Activated CD4-positive, alpha-beta T cell treated with anti-CD3 and anti-CD28 coated beads, Interleukin-2, amount 50 U/mL, for 24 hours (primary cell): Measurements from ENCODE around the gene CYB5D1.

Experiments
- DNase-seq, 2 donors: peaks; one replicate each; pipeline ENCODE4 v3.0.0-alpha.2; 2020; ENCODE audit warnings: low read depth in 1 of 2, low spot score in 1 of 2

CYB5D1 gene

GRCh38 chr17:7833795-7834541 lies 23.8 kb upstream of the CYB5D1 start, which contains the start of gene KDM6B:
Gene KDM6B (plus strand): TSS chr17:7834217. CDS start chr17:7845555, 11,338 bp downstream.
- DNase-seq, result peak; percentile 77 to 79

DNA sequence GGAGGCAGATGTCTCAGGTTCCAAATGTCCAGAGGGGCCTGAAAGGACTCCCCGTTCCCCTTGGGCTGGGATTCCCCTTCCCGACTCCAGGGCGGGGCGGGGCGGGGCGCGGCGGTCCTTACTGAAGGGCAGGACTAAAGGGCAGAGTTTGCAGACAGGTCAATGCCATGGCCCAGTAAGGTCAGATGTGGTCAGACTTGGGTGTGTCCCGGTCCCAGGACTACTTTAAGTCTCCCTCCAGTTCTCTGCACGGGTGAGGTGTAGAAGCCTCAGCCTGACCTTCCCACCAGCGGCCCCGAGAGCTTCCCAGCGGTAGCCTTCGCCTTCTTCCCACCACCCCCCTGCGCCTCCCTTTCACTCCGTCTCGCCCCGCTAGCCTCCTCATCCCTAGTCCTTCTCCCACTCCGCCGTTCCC lies 23.3 kb upstream of the CYB5D1 start:
- peak in 1 of 2 donors; percentile 31 for DNase-seq

DNA sequence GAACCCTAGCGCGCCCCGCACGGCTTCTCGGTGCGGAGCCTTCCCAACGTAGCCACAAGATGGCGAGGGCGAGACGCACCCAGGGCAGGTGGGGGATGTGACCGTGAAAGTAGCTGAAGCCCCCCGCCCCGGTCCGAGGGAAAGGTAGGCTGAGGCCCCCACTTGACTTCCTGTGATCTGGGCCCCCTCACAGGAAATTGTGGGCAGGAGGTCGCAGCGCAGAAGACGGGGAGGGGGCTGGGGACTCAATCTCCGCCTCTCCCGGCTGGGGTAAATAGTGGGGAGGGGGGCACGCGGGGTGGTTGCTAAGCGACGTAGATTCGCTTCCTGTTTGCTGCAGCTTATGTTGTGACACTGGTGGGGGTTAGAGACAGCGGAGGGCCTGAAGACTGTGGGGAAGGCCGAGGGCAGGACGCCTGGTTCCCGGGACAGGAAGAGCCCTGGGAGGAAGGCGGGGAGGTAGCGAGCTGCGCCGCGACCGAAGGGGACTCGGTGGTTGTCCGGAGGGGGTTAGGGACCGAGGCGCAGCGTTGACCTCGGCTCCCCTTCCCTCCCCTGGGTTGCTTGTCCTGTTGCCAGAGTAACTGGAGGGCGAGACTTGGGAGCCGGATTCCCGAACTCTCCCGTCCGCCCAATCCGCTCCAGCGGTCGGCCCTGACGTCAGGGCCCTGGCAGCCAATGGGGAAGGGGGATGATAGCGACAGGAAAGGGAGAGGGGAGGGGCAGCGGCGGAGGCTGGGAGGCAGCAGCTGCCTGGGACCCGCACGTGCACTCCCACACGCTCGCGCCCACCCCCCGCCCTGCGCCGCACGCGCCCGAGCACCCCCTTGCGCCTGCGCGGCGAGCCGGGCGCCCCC lies 22.6 kb upstream of the CYB5D1 start:
- peak; percentile 67 to 89 for DNase-seq

- peak in 1 of 2 donors; percentile 32 for DNase-seq
Observed at GRCh38 chr17:7835814-7836595, 21.8 kb upstream of the CYB5D1 start.

GRCh38 chr17:7836596-7837407 lies 21.0 kb upstream of the CYB5D1 start:
- DNase-seq, result peak in 1 of 2 donors; percentile 55

GRCh38 chr17:7837408-7838088 lies 20.3 kb upstream of the CYB5D1 start:
- no peak for DNase-seq

GRCh38 chr17:7838090-7839075 lies 19.4 kb upstream of the CYB5D1 start:
- no peak for DNase-seq

DNA sequence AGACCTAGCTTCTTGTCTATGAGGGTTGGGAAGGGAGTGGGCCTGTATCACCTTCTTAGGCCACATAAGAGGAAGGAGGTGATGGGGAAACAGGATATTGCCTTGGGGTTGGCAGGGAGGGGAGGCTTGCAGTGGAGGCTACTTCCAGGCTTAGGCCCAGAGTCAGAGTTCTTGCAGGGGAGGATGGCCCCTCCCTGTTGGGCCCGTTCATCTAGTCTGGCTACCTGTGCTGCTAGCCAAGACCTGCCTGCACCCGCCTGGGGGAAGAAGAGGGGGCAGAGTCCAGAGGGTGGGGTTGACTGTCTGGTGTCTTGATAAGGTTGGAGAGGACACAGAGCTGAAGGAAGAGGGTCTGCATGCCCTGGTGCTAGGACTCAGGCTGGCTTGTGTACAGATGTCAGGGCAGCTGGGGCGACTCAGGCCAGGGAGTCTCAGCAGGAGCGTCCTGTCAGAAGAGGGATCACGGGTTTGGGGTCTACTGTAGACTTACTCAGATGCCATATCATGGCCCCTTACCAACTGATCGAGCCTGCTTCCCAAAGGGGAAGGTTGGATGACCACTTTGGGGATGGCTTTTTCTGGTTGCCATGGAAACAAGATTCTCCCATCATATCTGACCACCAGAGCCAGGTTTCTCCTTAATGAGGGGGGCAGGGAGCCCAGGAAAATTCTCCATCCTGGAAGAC lies 18.5 kb upstream of the CYB5D1 start:
- DNase-seq, result no peak

DNA sequence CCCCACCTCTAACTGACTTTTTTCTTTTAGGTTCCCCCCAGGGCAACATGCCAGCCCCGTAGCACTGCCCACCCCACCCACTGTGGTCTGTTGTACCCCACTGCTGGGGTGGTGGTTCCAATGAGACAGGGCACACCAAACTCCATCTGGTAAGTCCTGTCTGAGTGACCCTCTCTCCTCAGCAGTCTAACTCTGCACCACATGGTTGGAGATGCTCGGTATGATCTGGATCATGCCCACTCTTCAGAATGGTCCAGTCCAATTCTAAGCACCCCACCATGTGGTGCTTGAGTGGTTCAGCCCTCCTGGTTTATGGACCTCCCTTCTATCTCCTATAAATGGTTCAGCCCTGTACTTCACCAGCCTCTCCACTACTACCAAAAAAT lies 17.9 kb upstream of the CYB5D1 start:
- DNase-seq, result no peak

- no peak for DNase-seq
Observed at GRCh38 chr17:7840441-7840840, 17.4 kb upstream of the CYB5D1 start.

DNA sequence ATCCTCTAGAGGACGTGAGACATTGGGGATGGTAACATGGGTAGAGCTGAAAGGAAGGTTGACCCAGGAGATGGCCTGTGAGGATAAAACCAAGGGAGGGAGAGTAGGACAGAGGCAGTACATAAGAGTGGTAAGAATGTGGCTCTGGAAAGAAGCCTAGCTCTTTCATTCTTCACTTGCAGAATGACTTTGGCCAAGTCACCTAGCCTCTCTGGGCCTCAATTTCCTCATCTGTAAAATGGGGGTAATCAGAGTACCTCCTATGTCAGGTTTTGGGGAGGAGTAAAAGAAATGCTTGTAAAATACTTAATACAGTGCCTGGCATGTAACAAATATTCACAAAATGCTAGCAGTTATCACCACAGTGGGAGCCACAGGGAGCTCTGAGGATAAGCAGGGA lies 16.9 kb upstream of the CYB5D1 start:
- no peak for DNase-seq

DNA sequence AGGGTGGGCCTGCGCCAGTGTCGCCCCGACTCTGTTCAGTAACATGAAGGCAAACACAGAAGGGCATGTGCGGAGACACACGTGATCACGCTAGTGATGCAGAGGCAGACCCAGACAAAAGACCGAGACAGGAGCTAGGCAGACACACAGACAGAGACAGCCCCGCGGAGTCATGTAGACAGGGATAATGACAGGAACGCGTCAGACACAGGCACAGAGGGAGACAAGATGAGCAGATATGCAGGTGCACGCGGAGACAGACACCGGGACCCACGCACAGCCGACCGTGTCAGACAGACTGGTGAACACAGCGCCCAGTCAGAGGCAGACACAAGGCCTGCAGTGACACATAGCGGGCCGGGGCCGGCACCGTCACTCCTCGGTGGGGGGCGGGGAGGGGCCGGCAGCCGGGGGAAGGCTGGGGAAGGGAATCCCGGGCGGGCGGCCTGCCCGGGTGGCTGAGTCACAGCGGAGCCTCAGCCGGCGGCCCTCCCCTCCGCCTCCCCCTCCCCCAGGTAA lies 16.3 kb upstream of the CYB5D1 start:
- DNase-seq, result peak; percentile 90

DNA sequence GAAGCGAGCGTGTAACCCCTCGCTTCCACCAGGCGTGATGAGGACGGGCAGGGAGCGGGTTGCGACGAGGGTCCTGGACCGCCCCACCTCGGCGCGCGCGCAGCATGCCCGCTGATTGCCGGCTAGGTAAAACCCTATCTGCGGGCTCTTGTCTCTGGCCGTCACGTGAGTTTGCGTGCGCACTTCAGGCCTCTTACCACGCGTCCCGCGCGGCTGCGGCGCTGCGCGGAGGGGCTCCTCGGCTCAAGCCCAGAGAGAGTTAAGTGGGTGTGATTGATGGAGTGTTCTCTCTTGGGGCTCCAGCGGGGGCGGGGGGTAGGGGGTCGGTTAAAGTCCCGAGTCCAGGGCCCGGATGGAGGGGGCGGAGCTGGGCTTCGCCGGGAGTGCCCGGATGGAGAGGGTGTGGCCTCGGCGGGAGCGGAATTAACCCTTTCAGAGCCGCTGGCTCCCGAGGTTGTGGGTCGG lies 15.9 kb upstream of the CYB5D1 start:
- DNase-seq, result peak; percentile 70 to 83

DNA sequence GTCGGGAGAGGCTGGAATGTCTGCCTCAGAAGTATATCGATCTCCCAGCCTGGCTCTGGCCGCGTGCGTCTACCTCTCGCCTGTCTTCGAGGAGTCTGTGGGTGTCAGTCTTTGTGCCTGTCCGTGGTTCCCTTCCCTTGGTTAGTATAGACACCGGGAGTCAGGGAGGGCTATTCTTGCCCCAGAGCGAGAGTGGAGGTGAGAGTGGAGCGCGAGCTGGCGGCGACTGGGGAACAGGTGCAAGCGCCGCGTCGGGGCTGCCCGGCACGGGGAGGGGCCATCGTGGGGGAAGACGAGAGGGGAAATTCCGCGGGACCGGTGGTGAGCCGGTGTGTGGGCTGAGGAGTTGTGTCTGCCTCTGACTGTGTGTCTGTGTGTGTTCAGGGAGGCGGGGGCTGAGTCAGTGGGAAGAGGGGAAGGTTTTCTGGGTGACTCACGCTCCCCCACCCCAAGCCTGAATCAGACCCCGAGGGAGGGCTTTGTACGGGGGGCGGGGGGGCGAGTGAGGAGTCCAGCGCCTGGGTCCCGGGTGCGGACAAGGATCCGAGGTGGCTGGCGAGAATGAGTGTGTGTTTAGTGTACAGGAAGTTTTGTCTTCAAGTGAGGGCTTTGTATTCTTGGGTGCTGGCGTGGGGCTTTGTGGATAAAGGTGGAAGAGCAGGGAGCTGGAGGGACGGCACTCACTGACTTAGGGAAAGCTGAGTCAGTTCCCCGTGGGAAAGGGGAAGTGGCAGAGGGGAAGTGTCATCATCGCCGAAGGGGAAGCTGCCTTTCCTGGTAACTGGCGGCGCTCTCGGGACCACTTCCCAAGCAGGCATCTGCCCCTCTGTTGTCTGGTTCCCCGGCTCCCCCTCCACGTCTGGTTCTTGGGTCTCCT lies 15.2 kb upstream of the CYB5D1 start:
- peak; percentile 91 to 97 for DNase-seq

DNA sequence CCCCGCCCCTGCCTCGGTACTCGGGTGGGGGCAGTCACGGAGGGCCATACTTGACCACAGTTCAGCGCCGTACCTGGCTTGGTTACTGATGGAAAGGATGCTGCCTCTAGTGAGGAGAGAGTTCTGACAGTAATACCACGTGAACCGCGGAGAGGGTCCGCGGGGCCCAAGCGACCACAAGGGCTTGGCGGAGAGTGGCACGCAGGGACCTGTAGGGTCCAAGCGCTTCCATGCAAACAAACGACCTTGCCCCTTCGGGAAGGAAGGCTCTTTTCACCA lies 14.6 kb upstream of the CYB5D1 start:
- peak in 1 of 2 donors; percentile 56 for DNase-seq

DNA sequence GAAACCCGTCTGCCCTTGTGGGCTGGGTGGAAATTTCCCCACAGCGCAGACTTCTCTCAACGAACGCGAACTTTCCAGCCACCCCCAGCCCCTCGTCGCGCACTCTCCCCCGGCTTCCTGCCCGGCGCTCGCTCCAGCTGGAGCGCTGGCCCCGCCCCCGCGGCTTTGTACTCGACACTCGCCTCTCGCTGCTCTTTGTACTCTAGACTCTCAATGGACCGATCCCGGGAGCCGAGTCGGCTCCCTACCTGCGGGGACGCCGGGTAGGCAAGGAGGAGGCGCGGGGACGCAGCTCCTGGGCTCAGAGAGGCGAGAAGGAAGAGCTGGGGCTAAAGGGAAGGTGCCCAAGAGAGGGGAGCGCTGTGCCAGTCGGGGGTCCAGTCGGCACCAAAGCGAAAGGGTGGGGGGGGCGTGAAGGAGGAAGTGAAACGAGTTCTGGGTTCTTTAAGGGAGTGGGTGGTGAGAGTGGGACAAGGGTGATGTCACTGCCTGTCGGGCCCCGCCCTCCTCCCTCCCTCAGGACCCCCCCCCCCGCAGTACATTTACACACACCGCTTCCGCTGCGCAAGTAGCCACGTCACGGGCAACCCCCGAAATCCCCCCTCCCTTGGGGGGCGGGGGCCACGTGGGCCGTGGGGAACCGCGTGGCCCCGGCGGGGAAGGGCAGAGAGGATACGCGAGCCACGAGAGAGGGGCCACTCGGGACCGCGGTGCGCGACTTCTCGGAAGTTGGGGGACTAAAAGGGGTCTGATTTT lies 14.1 kb upstream of the CYB5D1 start:
- peak; percentile 86 to 88 for DNase-seq
